K562 (cell line): Measurements from ENCODE around the gene FKBP9. TPM values are rescaled to one million over a fixed set of nuclear protein-coding genes. Genes with fewer than 3 reads are reported as not detected.

Experiments
- ATAC-seq: fragments of 200-7000 bp; cut with Tn5 transposase; 3 replicates; pipeline ENCODE4 v1.9.1; 2020; ENCODE audit warnings: moderate library complexity
- BruUV-seq: library from RNA; stranded (reverse); fragments of 400-500 nt; replicated peaks from 2 replicates; lab custom pipeline; 2021; lab: Mats Ljungman, UMichigan
- CTCF ChIA-PET: fragments of 300-600 bp; formaldehyde crosslinking; extraction: SDS; loops from one replicate; lab custom pipeline; 2021; ENCODE audit warnings: low intra/inter-chr PET ratio; lab: Yijun Ruan, JAX
- POLR2A ChIA-PET: fragments of 300-600, 350-650 bp; sonication (Branson Sonifier 250); formaldehyde crosslinking; extraction: SDS; loops from one replicate; lab custom pipeline; 2021; ENCODE audit warnings: antibody characterized with exemption, inconsistent platforms; lab: Yijun Ruan, JAX
- DNase-seq, 4 experiments: peaks; one replicate each; pipeline versions ENCODE4 v3.0.0 to v3.0.0-alpha.2; 2011 to 2018; ENCODE audit warnings: low spot score in 3 of 4, mixed read lengths in 3 of 4; ENCODE audit errors: extremely low read depth in 1 of 4
- FAIRE-seq: peaks from 2 replicates; lab custom pipeline; 2011; peaks lifted over from hg19 to GRCh38; lab: Jason Lieb, UNC
- H2AFZ ChIP-seq: 2 replicates; pipeline ENCODE4 v1.6.0; 2011; ENCODE audit warnings: low read depth, low read length, control low read depth, inconsistent platforms
- H3K27ac ChIP-seq: fragments of 200-600 bp; 3 replicates; pipeline ENCODE4 v1.8.0; 2011; ENCODE audit warnings: low read depth, mild to moderate bottlenecking, control low read depth, inconsistent platforms, low read length, moderate library complexity, mixed read lengths; ENCODE audit errors: extremely low read depth
- H3K27me3 ChIP-seq, 2 experiments: fragments of 300-600 bp in 1 of 2; 2 replicates in 1 of 2; 3 replicates in 1 of 2; pipeline versions ENCODE4 v1.6.0 to v1.8.0; 2011; ENCODE audit warnings: inconsistent platforms in 2 of 2, low read length in 2 of 2, mild to moderate bottlenecking in 1 of 2, mixed read lengths in 1 of 2, moderate library complexity in 1 of 2; ENCODE audit not compliant: control insufficient read depth in 2 of 2, insufficient read depth in 2 of 2
- H3K36me3 ChIP-seq: fragments of 300-600 bp; 3 replicates; pipeline ENCODE4 v1.8.0; 2011; ENCODE audit warnings: mild to moderate bottlenecking, low read length, inconsistent platforms; ENCODE audit not compliant: control insufficient read depth, insufficient read depth
- H3K4me1 ChIP-seq, 2 experiments: fragments of 200-600 bp in 1 of 2; replicated peaks in 1 of 2; 2 replicates in 1 of 2; 3 replicates in 1 of 2; pipeline versions ENCODE4 v1.5.1 to v1.8.0; 2011; ENCODE audit warnings: inconsistent platforms in 2 of 2, low read length in 2 of 2, mild to moderate bottlenecking in 1 of 2, mixed read lengths in 1 of 2, moderate library complexity in 1 of 2; ENCODE audit not compliant: control insufficient read depth in 2 of 2, insufficient read depth in 2 of 2
- H3K4me2 ChIP-seq: 2 replicates; pipeline ENCODE4 v1.6.1; 2011; ENCODE audit warnings: low read length, control low read depth, inconsistent platforms, mixed read lengths; ENCODE audit not compliant: insufficient read depth
- H3K4me3 ChIP-seq: fragments of 200-600 bp; sonication (generic), shearing (Covaris generic); 2 replicates; pipeline ENCODE4 v1.5.1; 2016; ENCODE audit warnings: control low read depth, inconsistent platforms
- H3K79me2 ChIP-seq: fragments of 200-600 bp; 3 replicates; pipeline ENCODE4 v1.8.0; 2011; ENCODE audit warnings: low read length, inconsistent platforms; ENCODE audit not compliant: control insufficient read depth, insufficient read depth
- H3K9ac ChIP-seq, 2 experiments: 2 replicates each; pipeline versions ENCODE4 v1.6.0 to v1.6.1; 2011; ENCODE audit warnings: low read depth in 2 of 2, low read length in 2 of 2, control low read depth in 1 of 2, inconsistent platforms in 1 of 2, mild to moderate bottlenecking in 1 of 2, mixed read lengths in 1 of 2; ENCODE audit not compliant: insufficient read depth in 1 of 2
- H3K9me1 ChIP-seq: one replicate; pipeline ENCODE4 v1.6.0; 2011; ENCODE audit warnings: inconsistent platforms, mild to moderate bottlenecking, low read length, moderate library complexity; ENCODE audit not compliant: control insufficient read depth, insufficient read depth
- H3K9me3 ChIP-seq: replicated peaks from 2 replicates; pipeline ENCODE4 v1.5.1; 2011; ENCODE audit warnings: low read depth, low read length, inconsistent platforms; ENCODE audit not compliant: control insufficient read depth, insufficient read depth
- H4K20me1 ChIP-seq: replicated peaks from 2 replicates; pipeline ENCODE4 v1.6.1; 2011; ENCODE audit warnings: low read length, inconsistent platforms, mixed read lengths; ENCODE audit not compliant: control insufficient read depth, insufficient read depth
- GATAD2B ChIP-seq: fragments of 450-650 bp; IDR thresholded peaks from 2 replicates; pipeline ENCODE4 v1.6.1; 2017; ENCODE audit warnings: mild to moderate bottlenecking, borderline replicate concordance
- PHB2 ChIP-seq: fragments of 450-650 bp; IDR thresholded peaks from 2 replicates; pipeline ENCODE4 v1.6.1; 2017; ENCODE audit warnings: low read depth
- RAD21 ChIP-seq, 2 experiments: fragments of 250-450 bp in 1 of 2; fragments of 450-650 bp in 1 of 2; sonication (Bioruptor Pico) in 1 of 2; formaldehyde crosslinking in 1 of 2; IDR thresholded peaks in 1 of 2; conservative IDR thresholded peaks in 1 of 2; 2 replicates each; pipeline versions ENCODE4 v1.4.0 to v1.8.0; 2020 to 2022; ENCODE audit warnings: mild to moderate bottlenecking in 2 of 2, moderate library complexity in 1 of 2
- SMC3 ChIP-seq: conservative IDR thresholded peaks from 2 replicates; pipeline ENCODE4 v1.6.1; 2011; ENCODE audit warnings: low read depth, low read length, improper control_type of control experiment; ENCODE audit not compliant: insufficient read depth
- WGBS: fragments of 100-300 bp; shearing (Covaris generic); methylation state at CpG from one replicate; pipeline ENCODE4 v1.1.6; 2016; ENCODE audit warnings: low coverage, mixed read lengths; ENCODE audit not compliant: insufficient coverage; ENCODE audit errors: missing lambda C conversion rate; 5-methylcytosine and 5-hydroxymethylcytosine counted together
- in situ Hi-C: fragments of 300-500 bp; cut with MboI; formaldehyde crosslinking; loops from 4 replicates; pipeline ENCODE4 v1.15.0; 2018; ENCODE audit warnings: inconsistent platforms, mixed read lengths
- intact Hi-C: fragments of 100-400 bp; cut with micrococcal nuclease; formaldehyde crosslinking; loops from 2 replicates; pipeline ENCODE4 v1.14.2; 2022
- polyA plus RNA-seq, 8 experiments: library from polyadenylated mRNA; depleted of rRNA in 4 of 8; stranded (reverse) in 5 of 8; unstranded in 3 of 8; fragments of >200 nt; fragmentation: Nextera tagmentation in 2 of 8; fragmentation: Illumina TruSeq in 1 of 8; extraction: Ambion mirVana in 2 of 8; extraction: Trizol in 1 of 8; gene quantifications; 2 replicates each; pipeline versions ENCODE4 v1.2.1 to v1.2.3, GENCODE V29; 2011 to 2014; ENCODE audit warnings: inconsistent platforms in 1 of 8, missing spikeins in 1 of 8
- total RNA-seq, 7 experiments: library from RNA; depleted of rRNA in 6 of 7; stranded (reverse); fragments of >200 nt in 6 of 7; fragmentation: Illumina TruSeq in 2 of 7; extraction: Trizol in 2 of 7; gene quantifications; 2 replicates each; pipeline versions ENCODE4 v1.2.1 to v1.2.3, GENCODE V29; 2011 to 2021; ENCODE audit warnings: low replicate concordance in 1 of 7
- TF ChIP-seq, protein P1 (sequence below): IDR thresholded peaks from 2 replicates; pipeline ENCODE4 v1.6.1; 2012; ENCODE audit warnings: low read depth, low read length, improper control_type of control experiment, borderline replicate concordance
- TF ChIP-seq, protein P2 (sequence below): fragments of 200-400 bp; formaldehyde crosslinking; IDR thresholded peaks from 2 replicates; pipeline ENCODE4 v1.6.1; 2017; ENCODE audit warnings: mild to moderate bottlenecking, low read depth, low read length, moderate library complexity

FKBP9 gene
- total and polyA plus RNA-seq, 9 of the 15 experiments (the other 6 are each of a cell fraction or from before 2014, with no cell fraction given) = 5.9 to 23.7 (median 15.8) TPM

GRCh38 chr7:33050535-33051318 lies 93.5 kb downstream of the FKBP9 start:
- Histone ChIP-seq H2AFZ (no peak overlapping the region), H3K9me1 (no peaks in the 10 kb centered on the region), H4K20me1 (no peaks in the 10 kb centered on the region), H3K36me3 (peaks cover 5% of the 10 kb centered on the region; the same call in 2 of the 3 replicates), H3K27me3 (no peaks in the 10 kb centered on the region), H3K9ac (no peak overlapping the region), H3K4me2 (no peak overlapping the region), H3K79me2 (peaks cover 98% of the 10 kb centered on the region), H3K4me3 (no peak overlapping the region), H3K9me3 (no peaks in the 10 kb centered on the region), H3K27ac (0 out of 3 replicates have a peak overlapping the region, but pooled peaks have one; percentile 11), H3K4me1 (peaks cover 3 to 14% of the 10 kb centered on the region in 2 experiments; a peak in 4 of 5 replicates)
- ChIA-PET CTCF (interaction anchor here (0.5 to 0.8 kb wide), 3 partner anchors 59 to 251 kb away, joined by 3 to 6 read pairs (median 4); no protein-coding TSS in a partner anchor), POLR2A (interaction anchor here (4.4 kb wide), 1 partner anchor 12 kb away, joined by 33 read pairs; the partner anchor contains the start of gene NT5C3A)
- WGBS = 0% methylated on average over 1 of the region's 1 CpG
- FAIRE-seq (peak; percentile 60), DNase-seq (peak in 2 of 4 experiments; percentile 28 to 57), ATAC-seq (peak; percentile 71)
- in situ Hi-C loops = no loop called here
- intact Hi-C loops = loop anchor here (2.0 to 10.0 kb wide), 2 partner anchors 204 to 286 kb away; no protein-coding TSS in a partner anchor
- BruUV-seq = no TSS peak
- TF ChIP-seq RAD21 (CRISPR knock-in tag; conservative IDR thresholded peaks at IDR 0.05 in 1 of 2, IDR thresholded peaks at IDR 0.05 in 1 of 2) (peak; percentile 65 to 81; a peak in 3 of 4 replicates), SMC3 (peak; percentile 42; the same call in 1 of the 2 replicates), PHB2 (no peak), GATAD2B (peak; percentile 40; the same call in 1 of the 2 replicates)
- TF ChIP-seq, protein P1, sequence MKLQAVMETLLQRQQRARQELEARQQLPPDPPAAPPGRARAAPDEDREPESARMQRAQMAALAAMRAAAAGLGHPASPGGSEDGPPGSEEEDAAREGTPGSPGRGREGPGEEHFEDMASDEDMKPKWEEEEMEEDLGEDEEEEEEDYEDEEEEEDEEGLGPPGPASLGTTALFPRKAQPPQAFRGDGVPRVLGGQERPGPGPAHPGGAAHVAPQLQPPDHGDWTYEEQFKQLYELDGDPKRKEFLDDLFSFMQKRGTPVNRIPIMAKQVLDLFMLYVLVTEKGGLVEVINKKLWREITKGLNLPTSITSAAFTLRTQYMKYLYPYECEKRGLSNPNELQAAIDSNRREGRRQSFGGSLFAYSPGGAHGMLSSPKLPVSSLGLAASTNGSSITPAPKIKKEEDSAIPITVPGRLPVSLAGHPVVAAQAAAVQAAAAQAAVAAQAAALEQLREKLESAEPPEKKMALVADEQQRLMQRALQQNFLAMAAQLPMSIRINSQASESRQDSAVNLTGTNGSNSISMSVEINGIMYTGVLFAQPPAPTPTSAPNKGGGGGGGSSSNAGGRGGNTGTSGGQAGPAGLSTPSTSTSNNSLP = peak; percentile 79; the same call in 1 of the 2 replicates
- TF ChIP-seq, protein P2, sequence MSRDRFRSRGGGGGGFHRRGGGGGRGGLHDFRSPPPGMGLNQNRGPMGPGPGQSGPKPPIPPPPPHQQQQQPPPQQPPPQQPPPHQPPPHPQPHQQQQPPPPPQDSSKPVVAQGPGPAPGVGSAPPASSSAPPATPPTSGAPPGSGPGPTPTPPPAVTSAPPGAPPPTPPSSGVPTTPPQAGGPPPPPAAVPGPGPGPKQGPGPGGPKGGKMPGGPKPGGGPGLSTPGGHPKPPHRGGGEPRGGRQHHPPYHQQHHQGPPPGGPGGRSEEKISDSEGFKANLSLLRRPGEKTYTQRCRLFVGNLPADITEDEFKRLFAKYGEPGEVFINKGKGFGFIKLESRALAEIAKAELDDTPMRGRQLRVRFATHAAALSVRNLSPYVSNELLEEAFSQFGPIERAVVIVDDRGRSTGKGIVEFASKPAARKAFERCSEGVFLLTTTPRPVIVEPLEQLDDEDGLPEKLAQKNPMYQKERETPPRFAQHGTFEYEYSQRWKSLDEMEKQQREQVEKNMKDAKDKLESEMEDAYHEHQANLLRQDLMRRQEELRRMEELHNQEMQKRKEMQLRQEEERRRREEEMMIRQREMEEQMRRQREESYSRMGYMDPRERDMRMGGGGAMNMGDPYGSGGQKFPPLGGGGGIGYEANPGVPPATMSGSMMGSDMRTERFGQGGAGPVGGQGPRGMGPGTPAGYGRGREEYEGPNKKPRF = no peak
